HG03521 (cell line): ENCODE measurements around the gene SLC38A5.
"Not testable (repeated sequence)": the region's sequence is repeated elsewhere in the genome, so short reads cannot be mapped to it uniquely, and the experiment has no call there.

Experiments used
- ATAC-seq: cut with Tn5 transposase; IDR thresholded peaks from one replicate; pipeline ENCODE4 v1.9.1; 2021; ENCODE audit warnings: mild to moderate bottlenecking, moderate library complexity; ENCODE audit not compliant: unreplicated experiment

SLC38A5 gene

DNA sequence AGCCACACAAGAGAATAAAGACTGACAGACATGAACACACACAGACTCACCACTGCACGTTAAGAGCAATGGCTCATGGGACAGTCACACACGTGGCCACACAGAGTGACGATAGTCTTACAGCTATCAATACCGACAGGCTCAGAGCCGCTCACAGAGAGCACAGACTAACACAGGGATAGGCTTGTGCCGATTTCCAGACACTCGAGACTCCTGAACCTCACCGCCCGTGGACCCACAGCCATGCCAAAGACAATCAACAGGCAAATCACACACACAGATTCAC lies 716 bp upstream of the SLC38A5 start:
- no peak for ATAC-seq

DNA sequence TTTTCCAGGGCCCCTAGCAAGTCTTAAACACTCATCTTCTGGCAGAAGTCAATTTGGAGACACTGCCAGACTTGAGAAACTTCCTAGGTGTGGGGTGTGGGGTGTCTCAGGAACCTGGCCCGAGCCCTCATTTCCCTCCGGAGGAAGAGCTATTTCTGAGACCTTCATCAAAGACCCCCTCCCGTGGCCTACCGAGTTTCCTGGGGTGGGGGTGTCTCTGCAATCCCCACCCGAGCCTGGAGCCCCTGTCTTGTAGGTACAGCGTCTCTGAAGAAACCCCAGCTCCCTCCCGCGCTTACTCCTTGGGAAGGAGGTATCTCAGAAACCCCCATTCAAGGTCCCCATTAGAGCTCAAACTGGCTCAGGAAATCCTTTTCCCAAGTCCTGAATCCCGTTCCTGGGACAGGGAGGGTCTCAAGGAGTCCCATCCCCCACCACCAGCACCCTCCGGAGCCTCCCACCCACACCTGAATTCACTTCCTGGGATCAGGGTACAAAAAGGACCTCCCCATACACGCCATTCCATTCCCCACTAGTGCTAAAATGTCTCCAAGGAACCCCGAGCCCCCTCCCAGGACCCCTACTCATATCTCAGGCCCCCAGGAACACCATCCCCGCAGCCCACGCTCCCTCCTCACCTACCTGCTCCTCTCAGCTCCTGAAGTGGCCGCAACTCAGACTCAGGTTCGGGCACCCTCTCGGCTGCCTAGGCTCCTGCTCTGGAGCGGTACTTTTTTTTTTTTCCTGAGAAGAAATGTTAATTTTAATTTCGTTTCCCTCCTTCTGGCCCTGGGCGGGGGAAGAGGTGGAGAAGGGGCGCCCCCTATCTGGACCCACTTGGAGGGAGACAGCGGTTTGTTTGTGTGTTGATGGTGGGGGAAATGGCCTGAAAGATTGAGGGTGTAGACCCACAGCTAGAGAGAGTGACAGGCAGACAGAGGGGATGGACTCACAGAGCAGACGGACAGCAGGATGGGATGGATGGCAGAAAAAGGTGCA lies 1.1 kb downstream of the SLC38A5 start:
- no peak for ATAC-seq

DNA sequence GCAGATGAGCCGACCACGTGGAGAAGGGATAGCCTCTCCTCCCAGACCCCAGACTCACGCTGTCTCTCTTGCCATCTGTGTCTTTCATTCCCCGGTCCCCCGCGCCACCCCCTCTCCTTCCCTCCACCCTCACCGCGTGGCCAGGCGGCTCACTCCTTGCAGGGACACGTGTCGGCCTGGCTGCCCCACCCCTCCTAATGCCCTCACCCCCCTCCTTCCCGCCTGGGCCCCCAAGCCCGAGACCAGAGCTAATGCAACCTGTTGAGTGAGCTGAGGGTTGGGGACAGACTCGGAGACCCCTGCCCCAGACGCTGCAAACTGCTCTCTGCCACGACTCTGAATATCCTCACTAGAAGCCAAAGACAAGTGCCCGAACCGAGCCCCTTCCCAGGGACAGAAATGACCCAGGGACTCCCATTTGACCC lies 1.8 kb downstream of the SLC38A5 start:
- ATAC-seq = no peak

DNA sequence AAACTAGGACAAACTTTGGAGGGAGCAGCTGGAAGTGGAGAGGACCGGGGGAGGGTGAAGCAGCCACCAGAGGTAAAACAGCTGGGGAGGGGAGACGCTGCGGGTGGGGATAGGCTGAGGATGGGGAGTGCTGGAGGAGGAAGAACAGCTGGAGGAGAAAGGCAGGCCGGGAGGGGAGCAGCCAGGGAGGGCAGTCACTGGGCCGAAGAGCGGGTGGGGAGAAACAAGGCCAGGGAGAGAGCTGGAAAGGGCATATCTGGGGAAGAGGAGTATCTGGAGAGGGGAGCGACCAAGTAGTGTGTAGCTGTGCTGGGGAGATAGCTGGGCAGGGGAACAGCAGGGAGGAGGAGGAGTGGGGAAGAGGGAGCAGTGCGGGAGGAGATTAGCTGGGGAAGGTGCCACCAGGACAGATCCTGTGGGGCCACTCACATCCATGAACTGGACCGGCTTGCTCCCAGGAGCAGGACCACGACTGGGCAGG lies 2.7 kb downstream of the SLC38A5 start:
- no peak for ATAC-seq

DNA sequence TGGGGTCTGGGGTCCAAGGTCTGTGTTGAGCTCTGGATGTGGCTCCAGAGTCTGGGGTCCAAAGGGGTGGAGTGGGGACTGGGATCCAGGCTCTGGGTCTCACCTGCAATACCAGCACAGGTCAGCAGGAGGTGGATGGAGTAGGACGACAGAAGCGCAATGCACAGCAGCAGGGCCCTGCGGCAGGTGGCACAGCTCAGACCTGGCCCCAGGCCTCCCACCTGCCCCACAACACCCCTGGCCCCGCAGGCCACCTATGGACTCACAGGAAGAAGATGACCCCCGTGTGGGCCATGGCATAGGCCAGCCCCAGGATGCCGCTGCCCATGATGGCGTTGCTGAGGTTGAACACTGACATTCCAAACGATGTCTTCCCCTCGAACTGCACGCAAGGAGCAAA lies 3.4 kb downstream of the SLC38A5 start:
- no peak for ATAC-seq

DNA sequence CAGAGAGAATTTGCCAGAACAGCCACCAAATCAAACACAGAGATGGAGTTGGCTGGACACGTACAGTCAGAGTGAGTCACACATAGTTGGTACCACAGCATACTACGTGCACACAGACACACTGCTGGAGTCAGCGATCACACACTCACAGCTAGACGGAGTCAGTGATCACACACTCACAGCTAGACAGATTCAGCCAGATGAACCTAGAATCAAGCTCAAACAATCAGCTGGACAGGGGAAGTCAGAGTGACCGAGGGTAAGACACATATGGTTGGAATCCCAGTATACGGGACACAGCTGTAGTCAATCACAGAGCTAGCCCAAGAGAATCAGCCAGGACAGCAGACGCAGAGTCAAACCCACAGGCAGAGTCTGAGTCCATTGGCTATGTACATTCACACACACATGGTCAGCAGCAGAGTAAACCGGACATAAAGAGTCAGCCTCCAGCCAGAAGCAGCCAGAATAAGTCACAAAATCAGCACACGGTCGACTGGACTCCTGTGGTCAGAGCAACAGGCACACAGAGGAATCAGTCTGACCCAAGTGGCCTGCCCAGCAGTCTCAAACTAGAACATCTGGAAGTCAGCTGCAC lies 4.6 kb downstream of the SLC38A5 start:
- no peak for ATAC-seq

DNA sequence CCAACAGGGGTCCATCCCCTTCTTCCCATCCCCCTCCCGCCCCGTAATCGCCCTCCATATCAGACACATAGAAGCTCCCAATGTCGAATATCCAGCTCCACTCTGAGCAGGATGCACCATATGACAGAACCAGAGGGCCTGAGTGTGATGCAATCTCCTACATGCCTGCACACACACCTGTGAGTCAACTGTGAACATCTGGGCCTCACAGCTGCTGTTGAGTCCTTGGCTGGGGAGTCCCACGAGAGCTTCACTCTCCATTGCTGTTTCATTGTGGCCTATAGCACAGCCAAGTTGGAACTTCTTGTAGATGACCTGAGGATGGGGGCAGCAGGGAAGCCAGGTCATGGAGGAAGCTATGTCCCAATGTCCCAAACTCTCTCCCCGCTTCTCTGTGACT lies 8.2 kb downstream of the SLC38A5 start:
- no peak for ATAC-seq

DNA sequence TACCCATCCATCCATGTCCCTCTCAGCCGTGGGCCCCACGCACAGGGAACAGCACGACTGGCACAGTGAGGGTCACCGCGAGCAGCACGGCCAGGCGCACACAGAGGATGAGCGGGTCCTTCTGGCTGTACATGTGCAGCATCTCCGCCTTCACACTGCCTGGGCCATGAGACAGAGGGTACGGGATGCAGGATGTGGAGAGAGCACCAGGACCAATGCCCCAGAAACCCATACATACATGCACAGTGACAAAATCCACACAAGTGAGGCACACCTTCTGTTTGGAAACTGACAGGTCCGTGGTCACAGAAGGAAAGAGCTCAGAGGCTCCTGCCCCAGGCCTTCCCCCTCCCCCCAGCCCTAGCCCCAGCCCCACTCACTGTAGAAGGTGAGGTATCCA lies 9.5 kb downstream of the SLC38A5 start:
- ATAC-seq = no peak

DNA sequence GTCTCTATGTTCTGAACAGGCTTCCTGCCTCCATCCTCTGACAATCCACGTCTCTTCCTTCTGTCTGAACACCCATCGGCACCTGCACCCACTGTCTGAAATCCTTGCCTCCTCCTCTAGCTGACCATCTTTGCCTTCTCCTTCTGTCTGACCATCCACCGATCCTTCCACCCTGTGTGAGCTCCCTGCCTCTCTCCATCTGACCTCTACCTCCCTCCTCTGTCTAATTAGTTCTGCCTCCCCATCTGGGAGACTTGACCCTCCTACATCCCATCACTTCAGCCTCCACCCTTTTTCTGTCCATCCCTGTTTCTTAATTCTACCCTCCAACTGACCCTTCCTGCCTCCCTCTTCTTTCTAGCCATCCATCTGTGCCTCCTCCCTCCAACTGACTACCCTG lies 10.0 kb downstream of the SLC38A5 start:
- ATAC-seq = no peak

DNA sequence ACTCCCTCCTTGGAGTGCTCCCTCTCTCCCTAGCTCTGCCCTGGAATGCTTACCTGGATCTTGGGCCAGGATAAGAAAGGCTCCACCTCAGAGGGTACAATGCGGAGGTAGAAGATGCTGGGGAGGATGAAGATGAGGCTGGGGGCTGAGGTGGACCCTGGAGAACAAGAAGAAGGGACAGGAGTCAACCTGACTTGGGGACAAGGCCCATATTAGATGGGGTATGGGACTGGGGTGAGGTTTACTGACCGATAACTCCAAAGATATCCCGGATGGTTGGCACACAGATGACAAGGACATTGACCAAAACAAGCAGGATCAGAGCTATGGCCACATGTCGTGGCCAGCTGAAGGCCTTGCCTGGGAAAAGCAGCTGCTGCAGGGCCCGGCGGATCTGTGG lies 10.6 kb downstream of the SLC38A5 start:
- ATAC-seq = no peak

DNA sequence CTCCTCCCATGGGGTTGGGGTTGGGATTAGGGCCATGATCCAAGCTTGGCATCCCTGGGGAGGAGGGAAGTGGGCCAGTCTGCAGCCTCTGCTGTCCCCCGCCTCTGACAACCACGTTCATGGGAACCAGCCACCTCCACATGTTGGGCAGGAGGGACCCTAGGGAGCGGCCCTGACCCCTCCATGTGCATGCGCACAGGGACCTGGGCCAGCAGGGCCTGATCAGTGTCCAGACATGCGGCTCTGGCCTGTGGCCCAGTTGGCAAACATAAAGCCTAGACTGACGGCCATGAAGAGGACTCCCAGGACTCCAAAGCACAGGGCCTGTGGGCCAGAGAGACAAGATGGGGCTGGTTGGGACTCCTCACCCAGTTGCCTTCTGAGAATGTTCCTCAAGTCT lies 11.3 kb downstream of the SLC38A5 start:
- no peak for ATAC-seq

DNA sequence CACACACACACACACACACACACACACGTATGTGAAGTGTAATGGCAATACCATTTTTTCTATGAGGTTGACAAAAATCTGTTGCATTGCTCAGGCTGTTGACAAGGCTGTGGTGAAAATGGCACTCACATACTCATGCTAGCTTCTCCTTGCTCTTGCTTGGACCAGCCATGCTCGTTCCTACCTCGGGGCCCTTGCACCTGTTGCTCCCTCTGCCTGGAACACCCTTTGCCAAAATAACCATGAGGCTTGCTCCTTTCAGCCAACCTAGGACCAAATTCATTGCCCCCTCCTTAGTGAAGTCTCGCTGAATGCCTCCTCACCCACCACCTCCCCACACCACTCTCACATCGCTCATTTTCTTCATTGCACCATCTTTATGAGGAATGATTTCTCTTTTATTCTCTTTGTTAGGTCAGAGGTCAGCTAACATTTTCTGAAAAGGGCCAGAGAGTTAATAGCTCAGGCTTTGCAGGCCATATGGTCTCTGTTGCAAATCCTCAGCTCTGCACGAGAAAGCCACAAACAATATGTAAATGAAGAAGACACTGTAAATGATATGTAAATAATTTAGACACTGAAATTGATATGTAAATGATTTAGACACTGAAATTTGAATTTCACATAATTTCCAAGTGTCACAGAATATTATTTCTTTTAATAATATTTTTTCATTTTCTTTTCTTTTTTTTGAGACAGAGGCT lies 13.3 kb downstream of the SLC38A5 start:
- ATAC-seq = no peak

DNA sequence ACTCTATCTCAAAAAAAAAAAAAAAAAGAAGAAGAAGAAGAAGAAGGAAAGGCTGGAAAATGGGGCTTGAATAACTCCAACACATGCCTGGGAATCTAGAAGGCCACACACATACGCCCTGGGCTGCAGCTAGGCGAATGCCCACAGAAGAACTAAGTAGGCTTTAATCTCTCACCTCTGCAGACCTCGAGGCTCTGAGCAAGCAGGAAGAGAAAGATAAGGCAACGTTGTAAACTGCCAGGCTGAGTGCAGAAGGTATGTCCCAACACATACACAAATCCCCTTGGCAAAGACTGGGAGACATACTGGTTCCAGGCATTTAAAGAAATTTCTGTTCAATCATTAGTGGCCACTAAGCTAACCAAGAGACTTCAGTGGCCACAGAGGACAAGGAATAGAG lies 18.4 kb downstream of the SLC38A5 start:
- ATAC-seq = no peak

DNA sequence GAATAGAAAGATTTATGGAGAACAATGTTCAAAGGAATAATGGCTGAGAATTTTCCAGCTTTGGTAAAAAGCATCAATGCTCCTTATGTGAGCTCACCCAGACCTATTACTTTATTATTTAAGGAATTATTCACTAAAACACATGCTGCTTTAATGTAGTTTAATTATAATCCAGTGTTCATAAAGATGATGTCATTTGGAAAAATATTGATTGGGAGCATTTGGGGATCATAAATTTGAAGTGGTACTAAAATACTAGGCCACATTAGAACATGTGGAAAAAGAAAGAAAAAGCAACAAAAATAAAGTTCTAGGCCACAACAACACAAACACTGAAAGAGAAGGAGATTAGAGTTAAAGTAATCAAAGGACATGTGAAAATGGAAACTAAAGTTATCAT lies 20.0 kb downstream of the SLC38A5 start:
- no peak for ATAC-seq

DNA sequence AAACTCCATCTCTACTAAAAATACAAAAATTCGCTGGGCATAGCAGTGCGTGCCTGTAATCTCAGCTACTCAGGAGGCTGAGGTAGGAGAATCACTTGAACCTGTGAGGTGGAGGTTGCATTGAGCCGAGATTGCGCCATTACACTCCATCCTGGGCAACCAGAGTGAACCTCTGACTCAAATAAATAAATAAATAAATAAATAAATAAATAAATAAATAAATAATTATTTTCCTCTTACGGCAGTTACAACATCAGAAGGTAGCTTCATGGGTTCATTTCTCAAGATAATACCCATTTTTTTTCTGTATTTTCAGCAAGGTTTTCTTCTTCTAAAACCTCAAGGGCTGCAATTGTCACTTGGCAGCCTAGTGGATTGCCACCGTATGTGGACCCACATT lies 22.9 kb downstream of the SLC38A5 start:
- ATAC-seq = not testable (repeated sequence)

DNA sequence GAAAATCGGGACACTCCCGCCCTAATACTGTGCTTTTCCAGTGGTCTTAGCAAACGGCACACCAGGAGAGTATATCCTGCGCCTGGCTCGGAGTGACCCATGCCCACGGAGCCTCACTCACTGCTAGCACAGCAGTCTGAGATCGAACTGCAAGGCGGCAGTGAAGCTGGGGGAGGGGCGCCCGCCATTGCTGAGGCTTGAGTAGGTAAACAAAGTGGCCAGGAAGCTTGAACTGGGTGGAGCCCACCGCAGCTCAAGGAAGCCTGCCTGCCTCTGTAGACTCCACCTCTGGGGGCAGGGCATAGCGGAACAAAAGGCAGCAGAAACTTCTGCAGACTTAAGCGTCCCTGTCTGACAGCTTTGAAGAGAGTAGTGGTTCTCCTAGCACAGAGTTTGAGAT lies 36.3 kb downstream of the SLC38A5 start:
- ATAC-seq = not testable (repeated sequence)

DNA sequence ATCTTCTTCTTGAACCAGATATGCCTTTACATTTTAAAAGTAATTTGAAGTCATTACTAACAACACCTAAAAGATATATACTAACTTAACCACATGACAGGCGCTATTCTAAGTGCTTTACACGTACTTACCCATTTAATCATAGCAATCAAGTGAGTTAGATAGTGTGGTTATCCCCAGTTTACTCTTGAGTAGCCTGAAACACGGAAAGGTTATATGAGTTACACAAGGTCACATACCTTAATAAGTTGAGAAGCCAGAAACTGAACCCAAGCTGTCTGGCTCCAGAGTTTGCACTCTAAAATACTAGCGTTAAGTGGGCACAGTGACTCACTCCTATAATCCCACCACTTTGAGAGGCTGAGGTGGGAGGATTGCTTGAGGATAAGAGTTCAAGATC lies 39.9 kb downstream of the SLC38A5 start:
- not testable (repeated sequence) for ATAC-seq

DNA sequence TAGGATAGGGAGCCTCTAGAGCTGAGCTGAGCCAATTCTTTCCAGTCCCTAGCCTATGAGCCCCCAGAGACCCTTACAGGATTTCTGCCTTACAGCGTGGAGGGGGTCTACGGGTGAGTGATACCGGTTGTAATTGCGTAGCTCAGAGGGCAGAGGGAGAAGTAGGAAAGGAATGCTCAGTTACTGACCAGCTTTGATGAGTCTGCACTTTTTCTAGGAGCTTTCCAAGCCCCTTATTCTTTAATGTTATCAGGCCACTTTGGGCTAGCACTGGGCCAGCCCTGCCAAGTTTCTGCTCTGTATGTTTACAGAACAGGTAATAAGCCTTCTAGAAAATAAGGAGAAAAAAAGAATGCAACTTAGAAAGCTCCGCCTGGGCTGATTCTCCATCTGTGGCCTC lies 40.5 kb downstream of the SLC38A5 start:
- ATAC-seq = not testable (repeated sequence)

DNA sequence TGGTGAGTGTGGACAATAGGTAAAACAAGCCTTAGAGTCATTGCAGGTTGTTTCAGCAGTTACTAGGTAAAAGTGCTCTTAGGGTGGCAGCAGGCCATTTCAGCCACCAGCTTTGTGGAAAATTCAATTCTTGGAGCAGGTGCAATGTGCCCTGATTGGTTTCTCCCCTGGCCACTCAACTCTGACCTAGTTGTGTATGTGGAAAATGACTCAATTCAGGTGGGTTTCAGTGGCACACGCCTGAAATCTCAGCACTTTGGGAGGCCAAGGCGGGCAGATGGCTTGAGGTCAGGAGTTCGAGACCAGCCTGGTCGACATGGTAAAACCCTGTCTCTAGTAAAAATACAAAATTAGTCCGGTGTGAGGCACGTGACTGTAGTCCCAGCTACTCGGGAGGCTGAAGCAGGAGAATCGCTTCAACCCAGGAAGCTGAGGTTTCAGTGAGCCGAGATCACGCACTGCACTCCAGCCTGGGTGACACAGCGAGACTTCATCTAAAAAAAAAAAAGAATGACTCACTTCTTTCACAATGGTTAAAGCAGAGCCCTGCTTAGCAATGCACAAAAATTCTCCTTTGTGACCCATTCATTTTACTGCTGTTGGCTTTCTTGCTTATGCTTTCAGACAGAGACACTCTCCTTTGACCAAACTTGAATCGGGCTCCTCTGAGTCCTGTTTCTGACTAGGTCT lies 42.9 kb downstream of the SLC38A5 start:
- ATAC-seq = not testable (repeated sequence)

DNA sequence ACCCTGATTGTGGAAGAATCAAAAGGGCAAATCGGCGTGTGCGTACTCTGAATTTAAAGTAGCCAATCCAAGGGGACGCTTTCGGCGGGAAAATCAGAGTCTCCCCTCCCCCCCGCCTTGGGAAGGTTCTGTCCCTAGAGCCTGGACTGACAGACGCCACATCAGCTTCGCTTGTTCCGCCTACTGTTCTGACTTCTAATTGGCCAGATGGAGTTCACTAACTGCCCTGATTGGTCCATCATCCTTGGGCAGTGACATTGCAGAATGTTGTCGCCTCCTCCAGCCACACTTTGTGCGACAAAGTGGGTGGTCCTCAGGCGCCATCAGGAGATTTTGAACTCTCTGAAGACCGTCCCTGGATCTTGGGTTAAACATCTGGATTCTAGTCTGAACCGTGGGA lies 58.2 kb downstream of the SLC38A5 start, which contains the start of gene SSX4B:
Gene SSX4B (minus strand): TSS at position 101 of the 400 bp plus-strand sequence. CDS start 588 bp downstream, outside the sequence.
- not testable (repeated sequence) for ATAC-seq
